ENCODE data around the gene TNFSF4.

Gene TNFSF4

DNA sequence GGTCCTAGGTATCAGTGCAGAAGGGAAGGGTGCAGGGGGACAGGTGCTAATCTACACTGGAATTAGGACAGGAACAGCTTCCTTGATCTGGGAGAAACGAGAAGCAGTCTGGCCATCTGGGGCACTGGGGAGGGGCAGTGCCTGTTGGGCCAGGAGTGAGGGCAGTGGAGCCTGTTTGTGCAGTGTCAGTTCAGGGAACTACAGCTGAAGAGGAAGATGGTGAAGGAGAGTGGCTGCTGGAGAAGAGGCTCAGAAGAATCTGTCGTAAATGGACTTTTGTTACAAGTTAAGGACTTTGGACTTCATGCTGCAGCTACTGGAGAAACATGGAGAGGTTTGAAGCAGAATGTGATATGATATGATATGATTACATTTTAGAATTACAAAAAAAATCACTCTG lies 3.2 kb upstream of the TNFSF4 start:
- DNase-seq, result no peak

DNA sequence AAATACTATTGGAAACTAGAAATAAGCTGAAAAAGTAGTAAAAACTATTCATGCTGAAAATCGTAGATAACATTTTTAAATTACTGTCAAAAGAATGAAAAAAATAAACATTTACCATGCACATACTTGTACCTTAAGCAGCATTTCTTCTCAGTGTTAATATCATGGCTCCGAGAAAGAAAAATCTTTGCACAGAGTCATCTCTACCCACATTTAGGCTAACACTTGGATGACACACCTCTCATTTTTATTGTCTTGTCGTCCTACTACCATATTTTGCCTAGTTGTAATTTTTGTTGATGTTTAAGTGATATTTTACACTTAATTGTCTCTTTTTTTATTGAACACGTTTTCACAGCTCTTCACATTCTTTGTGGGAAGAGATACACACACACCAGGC lies 1.7 kb upstream of the TNFSF4 start:
- no peak for DNase-seq

GRCh38 chr1:173208146-173208545 lies 1.0 kb upstream of the TNFSF4 start:
- DNase-seq, result no peak

DNA sequence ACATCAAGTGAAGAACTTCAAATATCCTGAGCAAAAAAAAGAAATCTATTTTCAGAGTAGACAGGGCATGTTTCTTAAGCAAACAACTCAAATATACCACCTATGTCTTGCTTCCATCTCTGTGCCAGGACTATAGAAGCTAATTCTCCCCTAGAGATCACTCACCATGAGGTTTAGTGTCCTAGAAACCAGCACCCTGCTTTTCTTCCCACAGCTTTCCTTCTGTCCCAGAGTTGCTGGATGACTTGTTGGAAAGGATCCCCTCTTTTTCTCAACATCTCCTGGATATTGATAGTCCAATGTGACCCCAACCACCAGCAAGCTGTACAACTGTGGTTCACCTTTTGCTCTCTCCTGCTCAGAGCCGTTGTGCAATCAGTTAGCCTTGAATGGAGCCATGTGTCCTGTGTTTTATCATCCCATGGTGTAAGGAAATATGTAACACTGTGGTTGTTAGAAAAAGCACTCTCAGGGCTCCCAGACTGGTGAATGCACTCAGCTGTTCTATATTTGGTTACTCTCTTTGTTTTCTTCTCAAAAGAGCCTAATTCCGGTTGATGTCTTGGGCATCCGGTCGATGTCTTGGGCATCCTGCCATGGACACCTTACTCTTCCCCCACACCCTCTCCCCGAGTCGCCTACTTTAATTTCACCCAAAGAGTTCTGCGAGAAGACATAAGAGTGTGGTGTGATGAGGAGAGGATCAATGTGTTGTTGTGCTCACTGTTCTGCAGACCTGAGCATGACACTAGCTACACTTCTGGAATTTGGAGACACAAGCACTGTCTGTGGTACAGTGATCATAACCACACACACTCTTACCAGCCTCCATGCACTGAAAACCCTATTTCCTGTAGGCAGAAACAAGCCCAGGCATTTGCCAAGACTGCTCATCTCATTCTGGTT lies 1.7 kb downstream of the TNFSF4 start:
- DNase-seq, result no peak

DNA sequence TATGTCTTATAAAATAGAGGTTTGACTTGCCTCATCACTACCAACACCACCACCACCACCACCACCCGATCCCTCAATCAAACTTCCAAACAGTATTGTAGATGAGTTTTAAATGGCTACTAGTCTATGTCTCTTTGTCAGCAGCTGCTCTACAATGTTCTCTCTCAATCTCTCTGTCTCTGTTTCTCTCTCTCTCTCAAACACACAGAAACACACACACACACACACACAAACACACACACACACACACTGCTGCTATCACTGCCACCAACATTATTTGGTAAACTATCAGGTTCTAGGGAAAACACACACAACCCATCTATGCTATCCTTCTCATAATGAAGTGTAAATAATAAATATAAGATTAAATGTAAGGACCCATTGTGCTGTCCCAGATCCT lies 2.4 kb downstream of the TNFSF4 start:
- DNase-seq, result no peak

DNA sequence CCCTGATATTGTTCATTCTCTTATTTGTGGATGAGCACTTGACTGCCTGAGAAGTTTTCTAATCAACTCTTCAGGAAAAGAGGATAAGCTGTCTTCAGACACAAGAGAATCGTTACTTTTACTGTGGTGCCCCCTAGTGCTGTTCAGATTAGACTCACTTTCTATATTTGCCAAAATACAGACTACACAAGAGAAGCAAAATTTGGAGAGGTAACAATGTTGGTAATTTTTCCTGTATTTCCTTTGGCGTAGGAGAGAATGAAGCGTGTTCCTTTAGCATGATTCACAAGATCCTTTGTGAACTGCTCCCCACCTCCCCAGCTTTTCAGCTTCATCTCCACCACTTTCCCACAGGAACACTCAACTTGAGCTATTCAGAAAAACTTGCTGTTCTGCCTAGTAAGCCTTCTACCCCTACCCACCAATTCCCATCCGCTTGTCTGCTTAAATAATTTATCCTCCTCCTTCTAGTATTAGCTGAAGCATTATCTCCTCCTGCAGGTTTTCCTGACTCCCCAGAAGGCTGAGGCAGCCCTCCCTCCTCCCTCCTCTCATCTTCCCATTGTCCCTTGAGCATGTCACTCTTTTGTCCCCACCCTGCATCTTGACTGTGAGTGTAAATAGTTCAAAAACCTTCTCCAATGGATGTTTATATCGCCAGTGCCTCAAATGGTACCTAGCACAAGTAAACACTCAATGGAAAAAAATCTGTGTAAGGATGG lies 4.5 kb downstream of the TNFSF4 start:
- no peak for DNase-seq

DNA sequence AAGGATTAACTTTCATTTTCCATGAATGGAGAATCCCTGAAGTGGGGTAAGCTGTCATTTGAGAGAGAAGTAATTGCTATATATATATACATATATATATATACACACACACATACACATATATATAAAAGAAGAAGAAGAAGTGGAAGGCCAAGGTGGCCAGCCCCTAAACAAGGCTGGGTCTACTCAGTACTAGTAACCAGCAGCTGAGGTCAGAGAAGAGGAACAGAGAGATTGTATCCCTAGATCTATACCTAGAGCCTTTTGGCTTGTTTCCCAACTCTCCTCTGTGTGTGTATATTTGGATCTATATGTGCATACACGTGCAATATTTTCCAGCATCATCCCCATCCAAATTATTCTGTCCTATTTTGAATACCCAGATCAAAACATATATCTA lies 5.2 kb downstream of the TNFSF4 start:
- DNase-seq, result no peak

GRCh38 chr1:173195596-173196088 lies 11.5 kb downstream of the TNFSF4 start:
- peak; percentile 64 for DNase-seq

- no peak for DNase-seq
These were observed 13.5 kb downstream of the TNFSF4 start for GRCh38 chr1:173193639-173194038.

DNA sequence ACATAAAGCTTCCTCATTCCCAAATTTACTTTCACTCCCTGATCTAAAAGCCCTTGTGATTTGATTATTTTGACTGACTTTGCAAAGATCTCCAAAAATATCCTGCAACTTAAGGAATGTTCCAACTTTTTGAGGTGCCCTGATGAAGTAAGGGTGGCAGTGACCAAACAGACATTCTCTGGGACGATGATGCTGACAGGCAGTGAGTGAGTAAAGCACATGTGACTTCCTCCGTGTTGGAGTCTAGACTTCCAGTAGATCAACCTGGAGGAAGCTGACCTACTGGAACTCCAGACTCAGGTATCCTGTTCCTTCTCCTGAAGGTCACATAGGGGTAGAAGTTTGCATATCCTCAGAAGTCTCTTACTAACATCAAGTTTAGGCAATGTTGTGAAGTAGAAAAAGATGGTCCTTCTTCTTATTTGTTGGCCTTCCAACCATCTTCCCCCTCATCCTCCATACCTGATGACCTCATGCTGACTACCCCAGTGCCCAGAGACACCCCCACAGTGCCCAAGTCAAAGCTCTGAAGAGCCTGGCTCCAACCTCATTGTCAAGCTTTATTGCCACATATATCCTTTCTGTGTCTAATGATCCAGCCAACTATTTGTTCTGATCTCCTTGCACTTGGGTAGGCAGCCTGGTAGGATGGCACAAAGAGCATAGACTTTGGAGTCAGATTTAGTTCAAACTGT lies 16.0 kb downstream of the TNFSF4 start:
- DNase-seq, result no peak

- DNase-seq, result no peak
These were observed 16.8 kb downstream of the TNFSF4 start for GRCh38 chr1:173190101-173190936.

GRCh38 chr1:173187671-173188237 lies 19.4 kb downstream of the TNFSF4 start:
- DNase-seq, result no peak

GRCh38 chr1:173181791-173182190 lies 25.3 kb downstream of the TNFSF4 start:
- no peak for DNase-seq

GRCh38 chr1:173176246-173176645 lies 30.9 kb downstream of the TNFSF4 start:
- no peak for DNase-seq

DNA sequence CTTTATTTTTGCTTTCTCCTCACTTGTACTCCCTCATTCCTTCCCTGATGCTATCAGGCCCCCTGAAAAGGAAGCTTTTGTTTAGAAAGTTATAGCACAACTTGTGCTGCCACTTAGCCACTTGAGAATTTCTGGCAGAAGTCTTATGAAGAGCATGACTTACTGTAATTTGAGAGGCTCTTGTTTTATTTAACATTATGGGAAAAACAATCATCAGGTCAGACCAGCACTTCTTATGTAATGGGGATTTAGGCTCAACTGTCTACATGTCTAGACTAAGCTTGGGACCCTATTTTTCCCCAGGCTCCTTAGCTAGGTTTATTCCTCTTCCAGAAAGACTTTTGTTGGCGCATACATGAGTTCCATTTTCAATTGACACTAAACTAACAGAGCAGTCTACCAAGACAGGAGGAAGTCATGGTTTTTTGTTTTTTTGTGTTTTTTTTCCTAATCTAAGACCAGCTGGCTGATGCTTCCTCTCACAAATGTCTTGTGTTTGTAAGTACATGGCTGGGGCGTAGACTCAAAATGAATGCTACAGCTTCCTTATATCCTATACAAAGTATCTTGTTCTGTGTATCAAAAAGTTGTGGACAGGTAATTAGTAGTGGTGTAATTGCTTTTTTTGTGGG lies 31.5 kb downstream of the TNFSF4 start:
- DNase-seq, result no peak

DNA sequence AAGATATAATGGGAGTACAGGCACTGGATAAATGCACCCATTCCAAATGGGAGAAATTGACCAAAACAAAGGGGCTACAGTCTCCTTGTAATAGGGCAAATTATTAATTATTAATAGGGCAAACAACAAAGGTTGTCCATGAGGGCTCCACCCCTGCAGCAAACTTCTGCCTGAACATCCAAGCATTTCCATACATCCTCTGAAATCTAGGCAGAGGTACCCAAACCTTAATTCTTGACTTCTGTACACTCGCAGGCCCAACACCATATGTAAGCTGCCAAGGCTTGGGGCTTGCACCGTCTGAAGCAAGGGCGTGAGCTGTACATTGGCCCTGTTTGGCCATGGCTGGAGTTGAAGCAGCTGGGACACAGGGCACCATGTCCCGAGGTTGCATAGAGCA lies 33.7 kb downstream of the TNFSF4 start:
- no peak for DNase-seq

DNA sequence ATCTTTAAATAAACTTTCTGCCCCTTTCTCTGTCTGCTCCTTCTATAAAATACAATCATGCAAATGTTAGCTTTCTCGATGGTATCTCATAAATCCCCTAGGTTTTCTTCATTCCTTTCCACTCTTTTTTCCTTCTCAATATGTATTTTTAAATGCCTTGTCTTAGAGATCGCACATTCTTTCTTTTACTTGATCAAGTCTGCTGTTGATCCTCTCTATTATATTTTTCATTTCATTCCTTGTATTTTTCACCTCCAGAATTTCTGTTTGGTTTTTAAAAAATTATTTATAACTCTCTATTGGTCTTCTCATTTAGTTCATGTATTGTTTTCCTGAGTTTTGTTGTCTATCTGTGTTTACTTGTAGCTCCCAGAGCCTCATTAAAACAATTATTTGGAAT lies 36.0 kb downstream of the TNFSF4 start:
- DNase-seq, result no peak

DNA sequence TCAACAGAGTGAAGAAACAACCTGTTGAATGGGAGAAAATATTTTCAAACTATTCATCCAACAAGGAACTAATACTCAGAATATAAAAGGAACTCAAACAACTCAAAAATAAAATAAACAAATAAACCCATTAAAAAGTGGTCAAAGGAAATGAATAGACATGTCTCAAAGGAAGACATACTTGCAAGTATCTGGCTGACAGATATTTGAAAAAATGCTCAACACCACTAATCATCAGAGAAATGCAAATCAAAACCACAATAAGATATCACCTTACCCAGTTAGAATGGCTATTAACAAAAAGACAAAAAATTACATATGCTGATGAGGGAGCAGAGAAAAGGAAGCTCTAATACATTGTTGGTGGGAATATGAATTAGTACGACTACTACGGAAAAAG lies 38.2 kb downstream of the TNFSF4 start:
- DNase-seq, result no peak

- DNase-seq, result no peak
These were observed 42.4 kb downstream of the TNFSF4 start for GRCh38 chr1:173164686-173165085.

DNA sequence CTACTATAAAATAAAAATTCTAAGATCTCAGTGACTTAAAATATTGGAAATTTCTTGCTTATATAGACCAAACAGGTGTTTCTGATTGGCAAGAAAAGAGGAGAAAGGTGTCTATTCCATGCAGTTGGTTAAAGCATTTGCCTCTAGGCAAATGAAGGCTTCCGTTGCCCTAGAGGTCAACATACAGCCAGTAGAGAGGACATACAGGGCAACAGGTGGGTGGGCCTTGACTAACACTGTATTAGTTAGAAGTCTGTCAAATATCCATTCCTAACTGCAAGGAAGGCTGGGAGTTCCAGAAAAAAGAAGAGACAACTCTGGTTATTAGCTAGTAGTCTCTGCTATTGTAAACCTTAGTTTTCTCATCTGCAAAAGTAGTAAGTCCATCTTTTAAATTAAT lies 43.0 kb downstream of the TNFSF4 start:
- DNase-seq, result no peak

- no peak for DNase-seq
These were observed 43.9 kb downstream of the TNFSF4 start for GRCh38 chr1:173163222-173163621.

DNA sequence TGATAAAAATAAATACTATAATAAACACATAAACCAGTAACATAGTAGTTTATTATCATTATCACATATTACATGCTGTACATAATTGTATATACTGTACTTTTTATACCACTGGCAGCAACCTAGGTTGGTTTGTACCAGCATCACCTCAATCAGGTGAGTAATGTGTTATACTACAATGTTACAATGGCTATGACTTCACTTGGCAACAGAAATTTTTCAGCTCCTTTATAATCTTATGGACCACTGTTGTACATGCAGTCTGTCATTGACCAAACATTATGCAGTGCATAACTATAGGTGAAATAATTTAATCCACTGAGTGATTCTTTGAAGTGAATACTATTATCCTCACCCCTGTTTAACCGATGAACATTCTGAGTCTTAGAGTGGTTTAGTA lies 44.5 kb downstream of the TNFSF4 start:
- DNase-seq, result no peak
